NCI-H128 (cell line): ENCODE data around the gene KIAA0753.
"Not testable (repeated sequence)": the region's sequence is repeated elsewhere in the genome, so short reads cannot be mapped to it uniquely, and the experiment has no call there.

ENCODE experiments used
- DNase-seq: peaks from one replicate; lab custom pipeline; 2025; ENCODE audit not compliant: unreplicated experiment; lab: John Stamatoyannopoulos, UW

KIAA0753 gene

GRCh38 chr17:6668727-6669425 is 28.4 kb upstream of the KIAA0753 start:
- no peak for DNase-seq

- no peak for DNase-seq
These were observed 27.7 kb upstream of the KIAA0753 start for GRCh38 chr17:6668219-6668618.

- DNase-seq, result no peak
These were observed 27.0 kb upstream of the KIAA0753 start for GRCh38 chr17:6667516-6667915.

- DNase-seq, result no peak
These were observed 26.0 kb upstream of the KIAA0753 start for GRCh38 chr17:6666557-6666956.

DNA sequence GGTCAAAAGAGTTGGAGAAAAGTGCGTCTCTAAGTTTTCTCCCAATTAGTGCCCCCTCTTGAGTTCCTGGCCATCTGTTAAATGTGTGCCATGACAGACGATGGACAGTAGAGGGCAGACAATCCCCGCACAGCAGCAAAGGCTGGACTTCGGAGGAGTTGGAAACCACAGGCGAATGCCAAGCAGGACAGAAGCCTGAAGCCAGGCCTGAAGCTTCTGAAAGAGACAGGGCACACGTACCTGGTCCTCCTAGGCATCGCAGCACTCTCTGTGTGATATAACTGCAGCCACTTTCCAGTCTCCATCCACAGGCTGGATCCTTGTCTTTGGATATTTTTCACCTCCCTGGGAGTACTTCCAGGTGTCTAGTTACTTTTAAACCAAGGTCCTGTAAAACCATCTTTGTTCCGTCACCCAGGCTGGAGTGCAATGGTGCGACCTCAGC is 25.6 kb upstream of the KIAA0753 start:
- DNase-seq, result peak; percentile 25

DNA sequence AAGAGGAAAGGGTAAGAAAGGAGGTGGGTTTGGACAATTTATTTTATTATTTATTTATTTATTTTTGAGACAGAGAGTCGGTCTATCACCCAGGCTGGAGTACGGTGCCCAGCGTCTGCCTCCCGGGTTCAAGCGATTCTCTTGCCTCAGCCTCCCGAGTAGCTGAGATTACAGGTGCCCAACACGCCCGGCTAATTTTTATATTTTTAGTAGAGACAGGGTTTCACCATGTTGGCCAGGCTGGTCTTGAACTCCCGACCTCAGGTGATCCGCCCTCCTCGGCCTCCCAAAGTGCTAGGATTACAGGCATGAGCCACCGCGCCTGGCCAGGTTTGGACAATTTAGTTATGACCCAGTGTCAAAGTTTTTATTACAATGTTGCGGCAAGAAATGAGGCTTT is 22.7 kb upstream of the KIAA0753 start:
- not testable (repeated sequence) for DNase-seq

DNA sequence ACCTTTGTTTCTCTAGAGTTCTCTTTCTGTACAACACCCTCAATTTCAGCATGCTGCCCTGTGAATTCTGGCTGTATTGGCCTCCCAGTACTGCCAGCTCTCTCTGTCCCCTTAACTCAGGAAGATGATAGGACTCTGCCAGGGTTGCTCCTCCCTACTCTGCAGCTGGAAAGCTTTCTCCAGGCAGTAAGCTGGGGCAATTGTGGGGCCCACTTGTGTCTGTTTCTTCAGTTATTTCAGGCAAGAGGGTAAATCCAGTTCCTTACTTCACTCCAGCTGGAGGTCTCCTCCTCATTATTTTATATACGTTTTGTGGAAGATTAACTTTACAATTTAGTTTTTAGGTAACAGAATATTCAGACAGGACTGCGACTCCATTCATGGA is 20.9 kb upstream of the KIAA0753 start:
- DNase-seq, result no peak

DNA sequence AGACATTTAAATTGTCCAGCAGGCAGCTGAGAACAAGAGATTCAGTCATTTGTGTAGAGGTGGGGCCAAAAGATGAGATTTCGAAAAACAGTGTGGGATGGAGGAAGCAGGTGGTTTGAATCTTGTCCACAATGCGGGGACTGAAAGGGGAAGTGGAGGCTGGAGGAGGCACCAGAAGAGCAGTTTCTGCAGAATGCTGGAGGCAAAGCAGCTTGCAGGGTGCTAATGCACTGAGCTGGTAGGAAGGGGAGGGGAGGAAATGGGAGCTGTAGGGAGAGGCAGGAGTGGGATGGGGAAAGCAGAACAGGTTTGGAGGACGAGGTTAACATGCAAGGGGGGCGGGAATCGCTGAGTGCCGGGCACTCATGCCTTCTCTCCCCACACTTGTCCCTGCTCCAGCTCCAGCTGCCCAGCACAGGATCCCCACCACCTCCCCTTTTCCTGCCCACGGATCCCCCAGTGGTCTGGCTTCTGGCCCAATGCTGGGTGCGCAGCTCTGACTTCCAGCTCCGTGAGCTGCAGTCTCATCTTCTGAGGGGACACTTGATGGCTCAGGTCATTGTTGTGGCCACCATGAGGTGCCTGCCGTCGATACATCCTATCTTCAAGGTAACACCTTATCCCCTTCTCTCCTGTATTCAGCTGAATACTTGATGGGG is 20.4 kb upstream of the KIAA0753 start:
- DNase-seq, result no peak

- DNase-seq, result no peak
These were observed 19.6 kb upstream of the KIAA0753 start for GRCh38 chr17:6660101-6660500.

DNA sequence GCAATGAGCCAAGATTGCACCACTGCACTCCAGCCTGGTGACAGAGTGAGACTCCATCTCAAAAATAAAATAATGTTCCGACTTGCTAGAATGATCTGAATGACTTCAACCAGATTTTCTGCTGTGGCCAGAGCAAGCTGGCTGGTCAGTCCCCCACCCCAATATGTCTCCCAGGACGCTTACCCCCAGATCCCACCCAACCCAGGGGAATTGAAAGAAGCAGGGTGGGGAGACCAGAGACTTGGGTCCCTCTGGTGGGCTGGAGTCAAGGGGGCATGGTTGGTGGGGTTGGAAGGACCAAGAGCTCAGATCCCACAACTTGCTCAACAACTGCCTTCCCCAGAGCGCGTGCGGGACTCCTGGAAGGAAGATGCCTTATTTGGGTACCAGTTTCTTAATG is 17.9 kb upstream of the KIAA0753 start:
- not testable (repeated sequence) for DNase-seq

DNA sequence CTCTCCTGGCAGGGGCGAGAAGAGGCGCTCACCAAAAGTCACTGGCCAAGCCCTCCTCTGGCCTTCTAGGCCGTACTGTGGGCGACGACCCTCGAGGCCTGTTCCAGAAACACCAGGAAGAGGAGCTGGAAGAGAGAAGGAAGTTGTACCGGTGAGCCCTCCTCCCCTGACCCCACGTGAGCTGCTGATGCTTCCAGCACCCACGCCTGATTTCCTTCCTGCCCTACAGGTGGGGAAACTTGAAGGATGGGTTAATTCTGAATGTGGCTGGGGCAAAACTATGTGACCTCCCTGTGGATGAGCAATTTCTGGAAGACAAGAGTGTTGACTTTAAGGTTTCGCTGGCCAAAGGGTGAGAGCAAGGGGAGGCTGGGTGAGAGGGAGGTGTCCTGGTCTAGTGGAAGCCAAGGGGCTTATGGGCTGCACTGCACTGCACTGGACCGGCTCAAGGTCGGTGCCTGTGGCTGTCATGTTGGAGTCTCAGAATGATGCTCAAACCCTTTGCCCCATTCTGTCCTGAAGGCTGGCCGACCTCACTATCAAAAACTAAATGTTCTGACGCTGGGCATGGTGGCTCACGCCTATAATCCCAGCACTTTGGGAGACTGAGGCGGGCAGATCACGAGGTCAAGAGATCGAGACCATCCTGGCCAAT is 17.2 kb upstream of the KIAA0753 start:
- DNase-seq, result no peak

DNA sequence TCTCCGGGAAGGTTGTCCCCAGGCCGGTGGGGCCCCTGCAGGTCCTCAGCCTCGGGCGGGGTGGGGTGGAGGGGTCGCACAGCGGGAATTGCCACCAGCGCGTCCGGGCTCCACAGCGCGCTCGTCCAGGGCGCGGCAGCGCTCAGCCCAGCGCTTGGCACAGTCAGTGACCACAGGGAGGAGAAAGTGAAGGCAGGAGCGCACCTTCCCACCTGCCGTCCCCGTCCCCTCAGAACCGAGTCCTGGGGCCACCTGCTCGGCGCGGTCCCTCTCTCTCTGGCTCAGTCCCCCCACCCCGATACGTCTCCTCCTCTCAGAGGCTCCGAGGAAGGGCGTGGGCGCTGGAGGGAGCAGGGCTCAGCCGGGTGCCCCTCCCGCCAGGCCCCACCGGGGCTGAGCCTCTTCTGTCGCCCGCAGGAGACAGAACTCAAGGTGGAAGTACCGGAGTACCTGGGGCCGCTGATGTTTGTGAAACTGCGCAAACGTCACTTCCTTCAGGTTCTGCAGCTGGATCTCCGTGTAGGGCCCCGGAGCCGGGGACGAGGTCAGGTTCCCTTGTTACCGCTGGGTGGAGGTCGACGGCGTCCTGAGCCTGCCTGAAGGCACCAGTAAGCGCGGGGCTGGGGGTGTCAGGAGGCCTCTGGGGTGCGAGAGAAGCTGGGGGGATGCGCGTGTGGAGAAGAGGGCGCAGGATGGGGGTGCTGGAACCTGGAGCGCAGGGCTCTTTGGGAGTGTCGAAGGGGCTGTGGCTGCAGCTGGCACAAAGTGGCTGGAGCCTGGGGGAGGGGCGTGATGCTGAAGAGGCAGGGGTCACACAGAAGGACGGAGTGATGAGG is 16.5 kb upstream of the KIAA0753 start:
- not testable (repeated sequence) for DNase-seq

GRCh38 chr17:6655732-6656361 is 15.3 kb upstream of the KIAA0753 start:
- not testable (repeated sequence) for DNase-seq

- DNase-seq, result no peak
These were observed 14.6 kb upstream of the KIAA0753 start for GRCh38 chr17:6654841-6655731.

DNA sequence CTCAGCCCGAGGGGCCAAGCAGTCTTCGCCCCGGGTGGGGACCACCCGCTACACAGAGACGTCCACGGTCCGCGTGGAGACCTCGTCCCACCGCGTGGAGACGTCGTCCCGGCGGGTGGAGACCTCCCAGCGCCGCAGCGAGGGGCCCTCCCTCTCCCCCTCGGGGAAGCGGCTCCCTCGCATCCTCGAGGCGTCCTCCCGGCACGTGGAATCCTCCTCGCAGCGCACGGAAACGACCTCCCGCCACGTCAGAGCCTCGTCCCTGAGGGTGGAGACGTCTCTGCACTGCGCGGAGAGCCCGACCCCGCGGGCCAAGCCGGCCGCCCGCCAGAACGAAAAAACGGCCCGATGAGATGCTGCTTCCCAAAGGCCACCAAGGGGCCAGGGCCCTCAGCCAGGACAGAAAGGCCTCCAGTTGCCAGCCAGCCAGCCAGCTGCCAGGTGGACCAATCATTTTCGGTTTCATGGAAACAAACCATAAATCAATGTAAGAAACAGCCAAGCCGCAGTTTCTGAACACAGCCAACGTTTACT is 11.5 kb upstream of the KIAA0753 start:
- DNase-seq, result no peak

- DNase-seq, result peak; percentile 54
These were observed 10.9 kb upstream of the KIAA0753 start, which contains the start of the genes C17orf100 and MED31 for GRCh38 chr17:6651354-6651918. Gene C17orf100 (plus strand): TSS chr17:6651762. CDS start chr17:6651914, 152 bp downstream. Gene MED31 (minus strand): TSS chr17:6651605. CDS start chr17:6651528, 77 bp downstream.

DNA sequence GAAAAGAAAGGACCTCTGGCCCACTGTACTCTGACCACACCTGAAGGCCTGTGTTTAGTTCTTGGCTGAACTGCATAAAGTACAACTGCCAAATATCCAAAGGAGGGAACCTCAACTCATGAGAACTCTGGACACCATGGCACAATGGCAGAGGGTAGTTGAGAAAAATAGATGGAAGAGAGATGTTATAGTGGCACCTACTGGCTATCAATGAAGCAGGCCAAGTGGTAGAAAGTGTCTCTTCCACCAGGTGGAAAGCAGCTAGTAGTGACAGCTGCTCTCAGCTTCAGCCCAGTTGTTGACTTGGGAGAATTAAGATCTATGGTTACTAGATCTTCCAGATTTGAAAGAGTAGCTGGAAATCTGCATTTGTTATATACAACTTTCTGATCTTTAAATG is 7.7 kb upstream of the KIAA0753 start:
- no peak for DNase-seq

DNA sequence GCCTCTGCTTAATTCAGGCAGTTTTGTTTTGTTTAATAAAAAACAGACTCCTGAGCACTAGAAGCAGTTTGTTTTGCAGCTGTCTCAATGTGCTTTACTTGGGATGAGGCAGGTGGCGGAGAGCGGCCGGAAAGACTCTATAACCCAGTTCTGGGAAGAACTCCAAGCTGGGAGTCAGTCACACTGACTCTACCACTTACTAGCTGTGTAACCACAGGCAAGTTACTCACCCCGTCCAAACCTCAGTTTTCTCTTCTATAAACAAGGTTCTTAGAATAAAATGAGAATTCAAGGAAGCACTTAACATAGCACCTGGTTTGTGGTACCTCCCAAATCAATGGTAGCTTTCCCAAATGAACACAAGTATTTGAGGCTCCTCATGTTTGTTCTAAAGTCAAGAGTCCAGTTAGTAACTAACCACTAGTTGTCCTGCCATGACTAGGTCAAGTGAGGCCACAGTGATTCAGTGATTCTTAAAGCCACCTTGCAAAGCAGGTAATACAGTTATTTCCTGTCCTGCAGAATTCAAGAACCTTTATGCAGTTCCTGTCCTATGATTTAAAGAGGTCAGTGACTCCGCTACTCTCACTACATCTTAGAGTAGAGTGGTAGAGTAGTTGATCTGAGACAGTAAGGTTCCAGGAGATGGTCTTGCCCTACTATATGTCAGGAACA is 3.1 kb upstream of the KIAA0753 start:
- DNase-seq, result no peak
